ENCODE measurements around the gene OR4X1. TPM values are rescaled to one million over a fixed set of nuclear protein-coding genes. Genes with fewer than 3 reads are reported as not detected.

OR4X1 gene
- total and polyA plus RNA-seq, 10 of the 15 experiments (the other 5 are each of a cell fraction or from before 2014, with no cell fraction given) = not detected

GRCh38 chr11:48270621-48271020 is 7.0 kb downstream of the OR4X1 start (continued):
- no peak for TF ChIP-seq BCL3 (IDR thresholded peaks at IDR 0.05; ENCODE audit: borderline replicate concordance, insufficient read depth, low read depth, low read length, poor library complexity, severe bottlenecking)

GRCh38 chr11:48272606-48273005 is 8.9 kb downstream of the OR4X1 start:
- DNase-seq (ENCODE audit: low read depth, low spot score) (no peak), ATAC-seq (no peak), FAIRE-seq (no peak)
- H3K36me3 ChIP-seq (ENCODE audit: control insufficient read depth in 2 of 2, insufficient read depth in 2 of 2, low read length in 1 of 2) = no peaks in the 10 kb centered on the region
- no peaks in the 10 kb centered on the region for H3K79me2 ChIP-seq (ENCODE audit: control insufficient read depth, insufficient read depth, low read length)
- no peak overlapping the region for H3K4me3 ChIP-seq
- TF ChIP-seq TARDBP (IDR thresholded peaks at IDR 0.05; ENCODE audit: borderline replicate concordance) = no peak
- no peak for TF ChIP-seq NR2F1 (conservative IDR thresholded peaks at IDR 0.05)
- TF ChIP-seq IKZF1 (conservative IDR thresholded peaks at IDR 0.05) = no peak
- TF ChIP-seq MTA2 (IDR thresholded peaks at IDR 0.05; ENCODE audit: low read depth) = no peak
- H3K27ac ChIP-seq (ENCODE audit: control insufficient read depth, insufficient read depth) = no peak overlapping the region
- no peaks in the 10 kb centered on the region for H4K20me1 ChIP-seq (ENCODE audit: control insufficient read depth, insufficient read depth)
- no peaks in the 10 kb centered on the region for H3K4me1 ChIP-seq (ENCODE audit: control insufficient read depth, insufficient read depth, low read length)
- H2AFZ ChIP-seq (ENCODE audit: control insufficient read depth, low read depth, low read length) = no peak overlapping the region
- ChIA-PET CTCF (no interaction called here), SMC1A (ENCODE audit: uncharacterized antibody, unreplicated experiment) (interaction anchor here (1.6 kb wide), 1 partner anchor 10 kb away, joined by 4 read pairs; no protein-coding TSS in a partner anchor), POLR2A (no interaction called here), RAD21 (ENCODE audit: unreplicated experiment) (no interaction called here)
- no peaks in the 10 kb centered on the region for H3K27me3 ChIP-seq (replicated peaks in 1 of 2; ENCODE audit: control insufficient read depth in 2 of 2, insufficient read depth in 2 of 2, low read length in 1 of 2)
- in situ Hi-C loops (cut with MboI) (no loop called here), intact Hi-C loops (cut with micrococcal nuclease; ENCODE audit: unreplicated experiment) (no loop called here)
- no peaks in the 10 kb centered on the region for H3K9me3 ChIP-seq (replicated peaks; ENCODE audit: control insufficient read depth, insufficient read depth, low read length)
- no peak overlapping the region for H3K9ac ChIP-seq (ENCODE audit: control insufficient read depth, insufficient read depth, low read length)
- WGBS (ENCODE audit: insufficient coverage, insufficient replicate concordance, low lambda C conversion rate, missing lambda C conversion rate) = 0% methylated on average over 1 of the region's 1 CpG
- H3K4me2 ChIP-seq (ENCODE audit: control insufficient read depth, insufficient read depth) = no peak overlapping the region
- BruUV-seq (replicated peaks) = no TSS peak

Measured in GM12878 (cell line).